NCI-H526 (cell line): ENCODE measurements around the gene ACAN.

Experiments
- DNase-seq, 2 experiments: peaks; one replicate each; lab custom pipeline; 2025; lab: John Stamatoyannopoulos, UW

Gene ACAN

GRCh38 chr15:88843334-88843733, 40.1 kb downstream of the ACAN start:
- no peak for DNase-seq

GRCh38 chr15:88844749-88845386, 41.6 kb downstream of the ACAN start:
- no peak for DNase-seq

- DNase-seq, result no peak
Observed at GRCh38 chr15:88845616-88846015, 42.4 kb downstream of the ACAN start.

GRCh38 chr15:88847144-88847543, 43.9 kb downstream of the ACAN start:
- no peak for DNase-seq

GRCh38 chr15:88848203-88848602, 45.0 kb downstream of the ACAN start:
- no peak for DNase-seq

- DNase-seq, result no peak
Observed at GRCh38 chr15:88849376-88850072, 46.3 kb downstream of the ACAN start.

- no peak for DNase-seq
Observed at GRCh38 chr15:88852476-88852875, 49.2 kb downstream of the ACAN start.

GRCh38 chr15:88858934-88859333, 55.7 kb downstream of the ACAN start:
- DNase-seq, result no peak

- no peak for DNase-seq
Observed at GRCh38 chr15:88859550-88859949, 56.3 kb downstream of the ACAN start.

- no peak for DNase-seq
Observed at GRCh38 chr15:88860212-88860611, 57.0 kb downstream of the ACAN start.

- no peak for DNase-seq
Observed at GRCh38 chr15:88863412-88863811, 60.2 kb downstream of the ACAN start.

- no peak for DNase-seq
Observed at GRCh38 chr15:88864861-88865497, 61.7 kb downstream of the ACAN start.

- no peak for DNase-seq
Observed at GRCh38 chr15:88865498-88866099, 62.4 kb downstream of the ACAN start.

- no peak for DNase-seq
Observed at GRCh38 chr15:88866295-88866881, 63.2 kb downstream of the ACAN start.

- DNase-seq, result no peak
Observed at GRCh38 chr15:88871313-88871712, 68.1 kb downstream of the ACAN start.

GRCh38 chr15:88872106-88872505, 68.9 kb downstream of the ACAN start:
- DNase-seq, result no peak

- no peak for DNase-seq
Observed at GRCh38 chr15:88872706-88873105, 69.5 kb downstream of the ACAN start.

GRCh38 chr15:88873786-88874185, 70.5 kb downstream of the ACAN start:
- no peak for DNase-seq

- DNase-seq, result no peak
Observed at GRCh38 chr15:88874275-88874674, 71.0 kb downstream of the ACAN start.

GRCh38 chr15:88874684-88875083, 71.4 kb downstream of the ACAN start:
- DNase-seq, result no peak

GRCh38 chr15:88876573-88876972, 73.3 kb downstream of the ACAN start:
- DNase-seq, result no peak

- no peak for DNase-seq
Observed at GRCh38 chr15:88877415-88877814, 74.2 kb downstream of the ACAN start.

- DNase-seq, result no peak
Observed at GRCh38 chr15:88877906-88878305, 74.7 kb downstream of the ACAN start.
